Ishikawa (cell line): Measurements from ENCODE around the gene KLHL35.

Experiments used
- CEBPB ChIP-seq: IDR thresholded peaks from 2 replicates; pipeline ENCODE4 v1.6.1; 2012
- CREB1 ChIP-seq: IDR thresholded peaks from 2 replicates; pipeline ENCODE4 v1.6.1; 2012; ENCODE audit warnings: low read depth
- EGR1 ChIP-seq: IDR thresholded peaks from 2 replicates; pipeline ENCODE4 v1.6.1; 2012
- EP300 ChIP-seq: IDR thresholded peaks from 2 replicates; pipeline ENCODE4 v1.6.1; 2012; ENCODE audit warnings: borderline replicate concordance
- FOXM1 ChIP-seq: IDR thresholded peaks from 2 replicates; pipeline ENCODE4 v1.6.1; 2012; ENCODE audit warnings: low read depth, borderline replicate concordance
- MAX ChIP-seq: IDR thresholded peaks from 2 replicates; pipeline ENCODE4 v1.6.1; 2012
- NFIC ChIP-seq: IDR thresholded peaks from 2 replicates; pipeline ENCODE4 v1.6.1; 2012
- RAD21 ChIP-seq: IDR thresholded peaks from 2 replicates; pipeline ENCODE4 v1.6.1; 2012; ENCODE audit warnings: low read depth
- TCF12 ChIP-seq: IDR thresholded peaks from 2 replicates; pipeline ENCODE4 v1.6.1; 2012; ENCODE audit warnings: low read depth
- TEAD4 ChIP-seq: IDR thresholded peaks from 2 replicates; pipeline ENCODE4 v1.6.1; 2012
- YY1 ChIP-seq: IDR thresholded peaks from 2 replicates; pipeline ENCODE4 v1.6.1; 2012; ENCODE audit warnings: low read depth
- ZBTB7A ChIP-seq: IDR thresholded peaks from 2 replicates; pipeline ENCODE4 v1.6.1; 2012; ENCODE audit warnings: low read depth
- TF ChIP-seq, protein P1 (sequence below): IDR thresholded peaks from 2 replicates; pipeline ENCODE4 v1.6.1; 2012; ENCODE audit warnings: low read depth, mild to moderate bottlenecking

DNA sequence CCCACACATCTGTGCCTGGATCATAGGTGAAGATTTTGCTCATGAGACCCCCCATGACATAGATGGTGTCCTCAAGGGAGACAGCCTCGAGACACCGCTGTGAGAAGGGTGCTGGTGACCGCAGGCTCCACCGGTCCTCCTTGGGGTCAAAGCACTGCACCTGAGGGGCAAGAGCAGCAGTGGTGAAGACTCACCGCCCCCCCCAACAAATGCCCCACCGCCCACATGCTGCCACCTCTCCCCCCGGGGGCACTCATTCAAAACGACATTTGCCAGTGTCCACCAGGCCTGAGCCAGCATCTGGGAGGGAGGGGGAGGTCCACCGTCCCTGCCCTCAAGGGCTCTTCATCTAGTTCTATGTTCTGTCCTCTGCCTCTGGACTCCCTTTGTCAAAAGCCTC is 9.3 kb downstream of the KLHL35 start:
- no peak for TF ChIP-seq FOXM1
- TF ChIP-seq RAD21: no peak
- TF ChIP-seq TEAD4: no peak
- TF ChIP-seq CREB1: no peak
- no peak for TF ChIP-seq EGR1
- TF ChIP-seq EP300: no peak
- TF ChIP-seq YY1: no peak
- TF ChIP-seq MAX: no peak
- TF ChIP-seq NFIC: no peak
- no peak for TF ChIP-seq CEBPB
- TF ChIP-seq, protein P1, sequence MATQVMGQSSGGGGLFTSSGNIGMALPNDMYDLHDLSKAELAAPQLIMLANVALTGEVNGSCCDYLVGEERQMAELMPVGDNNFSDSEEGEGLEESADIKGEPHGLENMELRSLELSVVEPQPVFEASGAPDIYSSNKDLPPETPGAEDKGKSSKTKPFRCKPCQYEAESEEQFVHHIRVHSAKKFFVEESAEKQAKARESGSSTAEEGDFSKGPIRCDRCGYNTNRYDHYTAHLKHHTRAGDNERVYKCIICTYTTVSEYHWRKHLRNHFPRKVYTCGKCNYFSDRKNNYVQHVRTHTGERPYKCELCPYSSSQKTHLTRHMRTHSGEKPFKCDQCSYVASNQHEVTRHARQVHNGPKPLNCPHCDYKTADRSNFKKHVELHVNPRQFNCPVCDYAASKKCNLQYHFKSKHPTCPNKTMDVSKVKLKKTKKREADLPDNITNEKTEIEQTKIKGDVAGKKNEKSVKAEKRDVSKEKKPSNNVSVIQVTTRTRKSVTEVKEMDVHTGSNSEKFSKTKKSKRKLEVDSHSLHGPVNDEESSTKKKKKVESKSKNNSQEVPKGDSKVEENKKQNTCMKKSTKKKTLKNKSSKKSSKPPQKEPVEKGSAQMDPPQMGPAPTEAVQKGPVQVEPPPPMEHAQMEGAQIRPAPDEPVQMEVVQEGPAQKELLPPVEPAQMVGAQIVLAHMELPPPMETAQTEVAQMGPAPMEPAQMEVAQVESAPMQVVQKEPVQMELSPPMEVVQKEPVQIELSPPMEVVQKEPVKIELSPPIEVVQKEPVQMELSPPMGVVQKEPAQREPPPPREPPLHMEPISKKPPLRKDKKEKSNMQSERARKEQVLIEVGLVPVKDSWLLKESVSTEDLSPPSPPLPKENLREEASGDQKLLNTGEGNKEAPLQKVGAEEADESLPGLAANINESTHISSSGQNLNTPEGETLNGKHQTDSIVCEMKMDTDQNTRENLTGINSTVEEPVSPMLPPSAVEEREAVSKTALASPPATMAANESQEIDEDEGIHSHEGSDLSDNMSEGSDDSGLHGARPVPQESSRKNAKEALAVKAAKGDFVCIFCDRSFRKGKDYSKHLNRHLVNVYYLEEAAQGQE: no peak
- TF ChIP-seq ZBTB7A: no peak
- no peak for TF ChIP-seq TCF12
